NCI-H1105 treated with DMSO at 0.1 percent for 48 hours (cell line): ENCODE measurements around the gene S100A9.
"Not testable (repeated sequence)": the region's sequence is repeated elsewhere in the genome, so short reads cannot be mapped to it uniquely, and the experiment has no call there.

Experiments used
- DNase-seq: peaks from one replicate; lab custom pipeline; 2025; lab: John Stamatoyannopoulos, UW

S100A9 gene

GRCh38 chr1:153345187-153346076 lies 12.2 kb upstream of the S100A9 start:
- no peak for DNase-seq

GRCh38 chr1:153346077-153346723 lies 11.5 kb upstream of the S100A9 start:
- peak; percentile 3 for DNase-seq

DNA sequence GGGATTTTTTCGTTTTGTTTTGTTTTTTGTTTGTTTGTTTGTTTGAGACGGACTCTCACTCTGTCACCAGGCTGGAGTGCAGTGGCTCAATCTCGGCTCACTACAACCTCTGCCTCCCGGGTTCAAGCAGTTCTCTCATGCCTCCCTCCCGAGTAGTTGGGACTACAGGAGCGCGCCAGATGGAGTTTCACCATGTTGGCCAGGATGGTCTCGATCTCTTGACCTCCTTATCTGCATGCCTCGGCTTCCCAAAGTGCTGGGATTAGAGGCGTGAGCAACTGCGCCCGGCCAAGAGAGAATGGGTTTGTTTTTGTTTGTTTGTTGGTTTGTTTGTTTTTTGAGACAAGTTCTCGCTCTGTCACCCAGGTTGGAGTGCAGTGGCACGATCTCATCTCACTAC lies 10.6 kb upstream of the S100A9 start:
- not testable (repeated sequence) for DNase-seq

- no peak for DNase-seq
These were observed 9.8 kb upstream of the S100A9 start for GRCh38 chr1:153347856-153348255.

DNA sequence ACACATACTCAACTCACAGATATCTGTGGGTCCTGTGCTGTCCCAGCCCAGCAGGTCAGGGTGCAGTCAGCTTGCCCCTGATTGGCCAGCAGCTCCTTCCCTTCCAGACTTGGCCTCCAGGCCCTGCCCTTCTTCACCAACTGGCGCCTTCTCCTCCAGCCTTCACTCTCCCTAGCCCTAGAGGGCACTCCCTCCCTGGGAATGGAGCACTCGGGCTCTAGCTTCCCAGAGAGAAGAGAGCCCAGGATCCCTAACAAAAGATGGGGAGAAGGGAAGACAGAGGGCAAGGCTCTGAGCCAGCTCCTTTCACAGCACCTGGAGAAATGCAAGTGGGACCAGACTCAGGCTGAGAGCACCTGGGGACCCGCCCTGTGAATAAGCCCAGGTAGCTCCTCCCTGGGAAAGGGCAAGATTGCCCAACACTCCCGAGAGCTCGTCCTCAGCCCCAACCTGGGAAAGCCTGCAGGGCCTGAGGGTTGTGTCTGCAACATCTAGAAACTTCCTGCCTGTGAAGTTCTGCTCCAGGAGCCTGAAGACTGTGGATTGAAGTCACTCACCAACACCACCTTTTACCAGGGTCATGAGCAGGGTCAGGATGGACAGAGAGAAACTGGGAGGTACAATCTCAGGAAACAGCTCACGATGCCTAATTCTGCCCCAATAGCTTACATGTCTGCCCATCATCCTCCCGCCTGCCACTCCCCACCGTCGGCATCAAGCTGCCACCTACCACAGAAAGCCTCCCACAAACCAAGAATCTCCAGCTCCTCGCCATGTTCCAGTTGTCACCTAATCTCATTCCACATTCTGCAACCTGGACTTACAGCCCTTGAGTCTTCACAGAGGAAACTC lies 8.9 kb upstream of the S100A9 start, which contains the start of gene PGLYRP4:
TSS of gene PGLYRP4 (minus strand) at position 331 of the 852 bp plus-strand sequence. CDS start 909 bp downstream, outside the sequence.
- no peak for DNase-seq

DNA sequence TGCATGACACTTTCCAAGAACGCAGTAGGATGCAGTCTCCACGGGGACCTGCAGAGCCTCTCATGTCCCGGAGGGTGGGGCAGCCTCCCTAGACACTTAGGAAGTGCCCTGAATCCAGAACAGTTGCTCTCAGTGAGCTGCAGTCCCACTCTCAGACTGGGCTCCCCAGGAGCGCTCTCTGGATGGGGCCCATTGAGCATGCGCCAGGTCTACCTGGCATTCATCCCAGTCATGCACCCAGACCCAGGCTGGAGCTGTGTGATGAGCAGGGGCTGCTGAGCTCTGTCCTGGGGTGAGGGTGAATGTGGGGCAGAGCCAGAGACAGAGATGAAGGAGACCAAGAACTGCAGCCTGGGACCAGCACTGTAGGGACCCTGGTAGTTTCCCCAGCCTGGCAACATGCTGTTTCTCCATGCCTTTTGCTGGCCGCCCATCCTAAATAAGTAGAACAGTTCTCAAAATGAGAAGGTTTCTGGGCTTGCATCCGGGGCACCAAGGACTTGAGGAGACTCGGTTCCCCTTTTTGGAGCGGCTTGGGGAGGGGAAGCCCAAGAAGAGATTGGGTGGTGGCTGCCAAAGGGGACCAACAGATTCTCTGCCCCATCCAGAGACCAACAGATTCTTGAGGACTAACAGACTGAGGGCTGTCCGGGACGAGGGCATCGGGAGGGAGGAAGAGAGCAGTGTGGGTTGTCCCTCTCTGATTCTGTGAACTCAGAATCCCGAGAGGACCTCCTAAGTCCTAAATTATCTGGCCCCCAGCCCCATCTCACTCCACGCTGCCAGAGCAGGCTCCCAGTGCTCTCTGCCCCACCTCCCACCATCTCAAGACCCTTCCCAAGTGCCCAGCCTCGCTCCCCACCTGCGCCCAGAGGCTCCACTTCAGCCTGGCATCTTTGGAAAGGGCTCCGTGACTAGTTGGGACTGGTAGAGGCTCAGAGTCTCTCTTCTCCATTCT lies 8.0 kb upstream of the S100A9 start:
- DNase-seq, result no peak

GRCh38 chr1:153350321-153350957 lies 7.2 kb upstream of the S100A9 start:
- no peak for DNase-seq

DNA sequence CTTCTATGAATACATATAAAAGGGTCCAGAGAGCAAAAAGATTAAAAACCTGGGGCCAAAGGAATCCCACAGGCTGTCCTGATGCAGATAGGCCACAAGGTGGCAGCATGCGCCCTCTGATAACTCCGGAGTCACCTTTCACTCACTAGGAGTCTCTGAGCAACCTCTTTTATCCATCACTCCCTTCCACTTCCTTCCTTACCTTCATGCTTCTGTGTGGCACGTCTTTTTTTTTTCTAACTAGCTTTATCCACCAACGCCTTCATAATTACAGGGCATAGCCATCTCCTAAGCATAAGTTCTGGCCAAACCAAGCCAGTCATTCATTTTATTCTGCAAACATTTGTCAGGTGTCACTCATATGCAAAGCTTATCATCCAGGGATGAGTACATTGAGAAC lies 5.1 kb upstream of the S100A9 start:
- DNase-seq, result peak; percentile 81

DNA sequence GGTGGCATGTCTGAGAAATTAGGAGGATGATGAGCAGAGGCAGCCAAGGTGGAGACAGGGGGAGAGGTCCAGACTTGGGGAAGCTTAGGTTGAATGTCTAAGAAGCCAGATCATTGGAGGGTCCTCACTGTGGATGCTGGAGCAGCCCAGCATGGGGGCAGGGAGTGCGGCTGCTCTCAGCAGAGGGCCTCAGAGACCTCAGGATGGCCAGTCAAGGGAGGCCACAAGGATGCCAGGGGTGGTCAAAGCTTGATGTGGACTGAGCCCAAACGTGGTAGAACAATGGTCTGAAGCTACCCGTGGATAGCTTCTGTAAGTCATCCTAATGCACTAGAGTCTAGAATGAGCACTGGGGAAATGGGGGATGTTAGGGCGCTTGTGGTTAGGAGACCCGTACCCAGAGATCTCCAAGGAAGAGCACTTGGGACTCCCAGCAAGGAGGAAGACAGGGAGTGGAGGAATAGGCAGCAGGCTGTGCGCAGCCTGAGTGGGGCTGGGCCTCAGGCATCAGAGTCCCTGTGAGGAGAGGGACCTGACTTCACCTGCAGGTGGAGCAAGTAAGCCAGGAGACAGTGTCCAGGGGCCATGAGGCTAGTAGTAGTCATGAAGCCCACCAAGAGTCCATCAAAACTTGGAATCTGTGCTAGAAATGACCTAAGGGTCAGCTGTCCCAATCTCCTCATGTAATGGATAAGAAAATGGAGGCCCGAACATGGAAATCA lies 4.3 kb upstream of the S100A9 start:
- no peak for DNase-seq

DNA sequence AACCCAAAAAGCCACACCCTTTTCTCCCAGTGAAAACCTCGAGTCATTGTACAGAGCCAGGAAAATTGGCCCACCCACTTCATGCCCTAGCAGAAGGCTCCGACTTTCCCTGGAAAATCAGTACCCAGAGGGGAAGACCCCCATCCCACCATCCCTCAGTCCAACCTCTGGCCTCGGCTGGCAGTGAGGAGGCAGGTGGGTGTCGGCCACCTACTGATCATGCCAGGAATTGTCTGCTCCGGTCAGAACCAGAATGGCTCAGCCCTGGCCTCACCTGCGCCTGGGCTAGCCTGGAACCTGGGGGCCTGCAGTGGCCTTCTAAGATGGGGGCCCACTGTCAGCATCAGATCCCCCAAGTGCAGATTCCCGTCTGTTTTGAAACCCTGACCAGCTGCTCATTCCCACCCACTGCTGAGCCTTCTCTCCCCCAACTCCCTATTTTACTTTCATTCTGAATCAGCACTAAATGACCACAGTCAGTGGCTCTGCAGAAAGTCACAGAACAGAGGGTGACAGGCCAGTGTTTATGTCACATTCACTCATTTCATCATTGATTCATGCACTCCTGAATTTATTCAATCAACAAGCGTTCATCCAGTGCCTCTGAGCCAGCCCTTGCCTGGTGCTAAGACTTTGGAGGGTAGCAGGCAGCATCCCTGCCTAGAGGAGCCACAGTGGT lies 3.0 kb upstream of the S100A9 start:
- DNase-seq, result no peak

DNA sequence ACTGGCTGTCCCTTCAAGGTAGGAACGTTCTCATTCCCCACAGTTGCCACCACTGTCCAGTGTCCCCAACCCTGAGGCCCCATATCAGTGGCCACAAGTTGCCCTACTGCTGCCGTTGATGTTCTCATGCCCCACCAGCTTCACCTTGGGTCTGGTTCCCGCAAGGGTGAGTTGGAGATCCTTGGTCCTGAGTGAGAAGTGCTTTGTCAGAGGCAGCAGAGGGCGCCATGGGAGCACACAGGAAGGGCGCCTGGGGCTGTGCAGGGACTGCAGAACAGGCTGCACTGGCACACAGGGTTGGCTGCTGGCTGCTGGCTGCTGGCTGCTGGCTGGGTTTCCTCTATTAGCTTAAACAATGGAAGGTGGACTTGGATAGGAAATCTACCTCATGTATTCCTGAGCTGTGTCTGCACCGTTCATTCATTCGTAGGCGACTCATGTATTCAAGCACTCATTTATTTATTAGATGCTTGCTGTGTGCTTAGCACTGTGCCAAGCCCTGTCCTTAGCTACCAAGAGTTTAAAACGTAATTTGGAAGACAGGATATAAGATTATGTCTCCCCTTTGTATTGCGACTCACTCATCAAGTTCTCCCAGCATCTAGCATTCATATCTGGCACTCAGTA lies 2.1 kb upstream of the S100A9 start:
- peak; percentile 54 for DNase-seq

DNA sequence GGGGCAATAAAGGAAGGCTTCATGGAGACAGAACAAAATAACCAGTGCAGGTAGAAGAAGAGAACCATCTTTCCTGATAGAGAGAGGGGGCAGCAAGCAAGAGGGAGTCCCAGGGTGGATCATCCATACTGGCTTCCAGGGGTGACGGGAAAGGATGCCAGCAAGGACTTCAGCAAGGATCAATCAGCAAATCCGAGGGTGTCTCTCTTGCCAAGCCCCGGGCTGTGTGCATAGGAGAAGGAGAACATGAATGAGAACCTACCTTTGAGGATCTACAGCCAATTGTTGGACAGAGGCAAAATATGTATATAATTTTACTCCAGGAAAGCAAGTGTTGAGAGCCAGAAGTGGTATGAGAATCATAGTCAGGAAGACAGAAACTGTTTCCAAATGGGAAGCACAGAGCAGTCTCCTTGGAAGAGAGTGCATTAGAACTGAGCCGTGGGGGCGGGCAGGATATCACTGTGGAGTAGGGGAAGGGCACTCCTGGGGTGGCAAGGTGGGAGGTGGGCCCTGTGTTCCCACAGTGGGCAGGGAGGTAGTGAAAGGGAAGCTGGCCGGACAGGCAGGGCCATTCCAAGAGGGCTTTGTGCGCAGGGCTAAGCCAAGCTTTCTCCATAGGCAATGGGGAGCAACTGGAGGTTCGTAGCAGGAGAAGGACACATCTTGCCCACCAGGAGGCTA lies 1.1 kb upstream of the S100A9 start:
- no peak for DNase-seq

DNA sequence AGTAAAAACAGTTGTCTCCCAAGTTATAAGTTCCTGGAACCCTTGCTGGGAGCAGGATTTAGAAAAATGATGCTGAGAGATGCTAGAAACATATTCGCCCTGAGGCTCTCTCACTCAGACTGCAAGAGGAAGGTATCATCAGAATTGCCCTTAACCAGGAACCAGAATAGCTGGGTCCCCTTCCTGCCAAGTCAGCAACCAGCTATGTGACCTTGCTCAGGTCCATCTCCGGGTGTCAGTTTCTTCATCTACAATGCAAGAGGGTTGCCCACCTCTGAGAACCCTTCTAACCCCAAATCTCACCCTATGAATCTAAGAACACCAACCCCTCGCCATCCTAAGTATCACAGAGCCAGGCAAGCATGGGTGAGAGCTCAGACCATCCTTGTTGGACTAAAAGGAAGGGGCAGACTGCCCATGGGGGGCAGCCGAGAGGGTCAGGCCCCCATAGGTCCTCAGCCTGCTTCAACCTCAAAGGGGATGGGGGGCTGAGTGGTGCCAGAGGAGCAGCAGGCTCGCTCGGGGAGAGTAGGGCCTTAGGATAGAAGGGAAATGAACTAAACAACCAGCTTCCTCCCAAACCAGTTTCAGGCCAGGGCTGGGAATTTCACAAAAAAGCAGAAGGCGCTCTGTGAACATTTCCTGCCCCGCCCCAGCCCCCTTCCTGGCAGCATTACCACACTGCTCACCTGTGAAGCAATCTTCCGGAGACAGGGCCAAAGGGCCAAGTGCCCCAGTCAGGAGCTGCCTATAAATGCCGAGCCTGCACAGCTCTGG lies 390 bp upstream of the S100A9 start:
- no peak for DNase-seq

- no peak for DNase-seq
These were observed 979 bp downstream of the S100A9 start for GRCh38 chr1:153358691-153358975.

DNA sequence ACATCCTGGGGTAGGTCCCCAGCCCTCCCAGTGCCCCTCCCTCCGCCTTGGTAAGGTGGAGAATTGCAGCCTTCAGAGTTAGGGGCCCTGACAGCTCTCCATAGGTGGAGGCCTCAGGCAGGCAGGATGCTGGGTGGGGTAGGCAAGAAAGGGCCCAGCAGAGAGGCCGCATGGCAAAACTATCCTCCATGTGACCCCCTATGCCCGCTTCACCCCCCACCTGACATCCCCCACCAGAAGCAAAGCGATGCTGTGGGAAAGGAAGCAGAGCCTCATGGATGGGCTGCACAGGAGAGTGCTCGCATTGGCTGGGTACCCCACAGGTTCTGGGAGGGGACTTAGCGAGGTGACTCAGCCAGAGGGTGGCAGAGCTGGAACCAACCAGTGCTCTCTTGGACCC lies 1.6 kb downstream of the S100A9 start:
- DNase-seq, result no peak

GRCh38 chr1:153360190-153360589 lies 2.5 kb downstream of the S100A9 start:
- DNase-seq, result no peak

- DNase-seq, result no peak
These were observed 3.2 kb downstream of the S100A9 start for GRCh38 chr1:153360592-153361479.
